Transverse colon (tissue), 4 donors: ENCODE data around the gene RARRES1. TPM values are rescaled to one million over a fixed set of nuclear protein-coding genes. Genes with fewer than 3 reads are reported as not detected.

ENCODE experiments used
- DNase-seq: peaks from one replicate; pipeline ENCODE4 v3.0.0-alpha.2; 2019
- H3K27ac ChIP-seq, 4 donors: fragments of 200-600 bp; sonication (generic); 2 replicates each; pipeline ENCODE4 v1.5.1; 2016 to 2018; ENCODE audit warnings: inconsistent platforms in 4 of 4
- H3K27me3 ChIP-seq: fragments of 200-600 bp; sonication (generic); 2 replicates; pipeline ENCODE4 v1.5.1; 2017; ENCODE audit warnings: inconsistent platforms
- H3K36me3 ChIP-seq, 4 donors: fragments of 200-600 bp; sonication (generic); 2 replicates each; pipeline ENCODE4 v1.5.1; 2017 to 2019; ENCODE audit warnings: inconsistent platforms in 4 of 4
- H3K4me1 ChIP-seq, 4 donors: fragments of 200-600 bp; sonication (generic); 2 replicates each; pipeline ENCODE4 v1.5.1; 2017 to 2020; ENCODE audit warnings: inconsistent platforms in 4 of 4
- H3K4me3 ChIP-seq, 4 donors: fragments of 200-600 bp; sonication (generic); 1 replicate in 1 of 4; 2 replicates in 3 of 4; pipeline versions ENCODE4 v1.5.1 to v1.6.1; 2017 to 2019; ENCODE audit warnings: inconsistent platforms in 4 of 4
- H3K9me3 ChIP-seq, 2 donors: fragments of 200-600 bp; sonication (generic); 2 replicates each; pipeline ENCODE4 v1.5.1; 2017 to 2019; ENCODE audit warnings: inconsistent platforms in 2 of 2
- CTCF ChIP-seq, 5 experiments: fragments of 200-600 bp in 3 of 5; fragments of 450-650 bp in 2 of 5; sonication (generic) in 3 of 5; IDR thresholded peaks; 1 replicate in 2 of 5; 2 replicates in 3 of 5; pipeline ENCODE4 v1.5.1; 2016 to 2017; ENCODE audit warnings: antibody characterized with exemption in 5 of 5, inconsistent platforms in 3 of 5, mild to moderate bottlenecking in 2 of 5, moderate library complexity in 1 of 5
- EP300 ChIP-seq: sonication (generic); formaldehyde crosslinking; IDR thresholded peaks from one replicate; pipeline ENCODE4 v1.6.1; 2017; ENCODE audit warnings: antibody characterized with exemption, low read depth
- POLR2A ChIP-seq: fragments of 450-650 bp; IDR thresholded peaks from one replicate; pipeline ENCODE4 v1.6.1; 2016; ENCODE audit warnings: antibody characterized with exemption, mild to moderate bottlenecking, moderate library complexity
- POLR2AphosphoS5 ChIP-seq, 3 donors: sonication (generic); formaldehyde crosslinking; IDR thresholded peaks; one replicate each; pipeline ENCODE4 v1.6.1; 2016; ENCODE audit warnings: antibody characterized with exemption in 3 of 3
- WGBS, 2 donors: methylation state at CpG; one replicate each; pipeline ENCODE4 v1.1.5; 2018; ENCODE audit warnings: low coverage in 1 of 2; 5-methylcytosine and 5-hydroxymethylcytosine counted together
- in situ Hi-C, 4 donors: fragments of 200-750 bp; cut with MboI; loops; one replicate each; pipeline versions ENCODE4 v1.15.0 to v1.15.1; 2017; ENCODE audit warnings: low sequenced_read_pairs in 3 of 4, low pct_ligation_motif_present in 1 of 4, low pct_unique_long_range_greater_than_20kb in 1 of 4
- intact Hi-C: fragments of 100-400 bp; cut with DNase I; formaldehyde crosslinking; loops from one replicate; pipeline ENCODE4 v1.15.1; 2023; ENCODE audit warnings: low total_unique reads
- total RNA-seq, 4 donors: library from RNA; depleted of rRNA; stranded (reverse); fragments of >200 nt; gene quantifications; one replicate each; pipeline ENCODE4 v1.1.0, GENCODE V29; 2016

RARRES1 gene
- total RNA-seq, result 10 to 100 TPM in 2 of 4 donors, 1 to 10 TPM in 2; 3.4 to 71.5 (median 30.2) TPM

- H3K4me3 ChIP-seq, result peak within 1 kb of the TSS; percentile 44 to 70 (median 65)
- H3K27me3 ChIP-seq, result no peaks in the 10 kb centered on the region
- H3K4me1 ChIP-seq, result peaks cover 15 to 34% (median 22%) of the 10 kb centered on the region in 4 donors
- intact Hi-C loops (no loop called here), in situ Hi-C loops (loop anchor here in 1 of 4 donors (10.0 kb wide), 1 partner anchor 53 kb away; no protein-coding TSS in a partner anchor)
- peak in 2 of 3 donors; percentile 36 to 47 for TF ChIP-seq POLR2AphosphoS5 (IDR thresholded peaks at IDR 0.05)
- peak; percentile 13 for TF ChIP-seq POLR2A
- no peak for TF ChIP-seq EP300
- DNase-seq, result peak; percentile 75
- no peaks in the 10 kb centered on the region for H3K9me3 ChIP-seq
- peak within 1 kb of the TSS; percentile 75 to 84 (median 76) for H3K27ac ChIP-seq
- 4% methylated on average over 46 of the region's 101 CpGs; no CpG with 5 or more reads in 1 of the 2 donors for WGBS, 2 donors
- H3K36me3 ChIP-seq, result no peaks in the 10 kb centered on the region
Measured at GRCh38 chr3:158731938-158732855, at the start of gene RARRES1. Gene RARRES1, minus strand, starts transcription at chr3:158732457. Its CDS starts 42 bp downstream, at chr3:158732415.

DNA sequence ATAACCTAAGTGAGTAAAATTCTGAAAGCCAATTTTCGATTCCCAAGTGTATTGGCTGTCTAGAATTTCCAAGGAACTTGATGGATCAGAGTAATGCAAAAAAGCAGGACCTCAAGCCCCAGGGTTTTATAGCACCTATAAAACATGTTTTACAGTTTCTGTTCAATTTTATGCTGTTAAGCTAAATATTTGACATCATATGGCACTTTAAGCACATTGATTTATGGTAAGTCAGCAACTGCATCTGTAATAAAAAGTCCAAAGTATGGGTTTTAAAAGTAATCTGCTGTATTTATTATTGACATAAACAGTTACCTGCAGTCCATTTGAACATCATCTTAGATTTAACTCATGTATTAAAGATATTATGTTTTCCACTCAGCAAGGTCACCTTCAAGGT lies 49.6 kb upstream of the RARRES1 start:
- in situ Hi-C loops, result loop anchor here in 2 of 4 donors (10.0 to 25.0 kb wide), 3 partner anchors 47 to 245 kb away; partner anchors contain the start of gene RARRES1 (in 1 of the 2)
- Histone ChIP-seq H3K4me3 (no peak overlapping the region), H3K36me3 (no peaks in the 10 kb centered on the region), H3K9me3 (no peaks in the 10 kb centered on the region), H3K27ac (peak overlapping the region in 2 of 4 donors; percentile 20 to 40), H3K4me1 (peaks cover 6 to 36% (median 26%) of the 10 kb centered on the region in 4 donors), H3K27me3 (no peaks in the 10 kb centered on the region)
- TF ChIP-seq POLR2A (no peak), POLR2AphosphoS5 (IDR thresholded peaks at IDR 0.05) (peak in 1 of 3 donors; percentile 12), EP300 (no peak)
- DNase-seq, result no peak
- 13 to 26% methylated on average over 1 of the region's 1 CpG for WGBS, 2 donors
- intact Hi-C loops, result no loop called here

DNA sequence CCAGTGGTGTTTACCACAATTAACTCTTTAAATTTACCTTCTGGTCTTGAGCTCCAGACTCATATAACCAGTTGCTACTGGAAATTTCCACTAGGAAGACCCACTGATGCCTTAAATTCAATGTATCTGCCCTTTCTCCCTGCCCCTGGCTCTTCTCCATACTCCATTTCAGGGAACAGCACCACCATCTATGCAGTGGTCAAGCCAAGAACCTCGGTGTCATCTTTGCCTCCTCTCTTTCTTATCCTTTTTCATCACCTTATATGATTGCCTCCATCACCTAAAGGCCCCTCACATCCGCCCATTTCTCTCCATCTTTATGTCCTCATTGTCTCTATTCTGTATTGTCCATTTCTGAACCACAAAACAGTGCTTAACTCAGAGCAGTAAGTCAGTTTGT lies 48.9 kb upstream of the RARRES1 start:
- H3K27ac ChIP-seq, result no peak overlapping the region
- H3K9me3 ChIP-seq, result no peaks in the 10 kb centered on the region
- TF ChIP-seq EP300, result no peak
- no peak for TF ChIP-seq CTCF (IDR thresholded peaks at IDR 0.05)
- no peak for TF ChIP-seq POLR2A
- TF ChIP-seq POLR2AphosphoS5 (IDR thresholded peaks at IDR 0.05), result no peak
- H3K4me1 ChIP-seq, result peaks cover 6 to 39% (median 26%) of the 10 kb centered on the region in 4 donors
- WGBS, 2 donors, result 83 to 85% methylated on average over 2 of the region's 2 CpGs
- no peaks in the 10 kb centered on the region for H3K27me3 ChIP-seq
- no peaks in the 10 kb centered on the region for H3K36me3 ChIP-seq
- in situ Hi-C loops, result loop anchor here in 2 of 4 donors (10.0 to 25.0 kb wide), 3 partner anchors 46 to 244 kb away; partner anchors contain the start of gene RARRES1 (in 1 of the 2)
- no peak for DNase-seq
- intact Hi-C loops, result no loop called here
- H3K4me3 ChIP-seq, result no peak overlapping the region

DNA sequence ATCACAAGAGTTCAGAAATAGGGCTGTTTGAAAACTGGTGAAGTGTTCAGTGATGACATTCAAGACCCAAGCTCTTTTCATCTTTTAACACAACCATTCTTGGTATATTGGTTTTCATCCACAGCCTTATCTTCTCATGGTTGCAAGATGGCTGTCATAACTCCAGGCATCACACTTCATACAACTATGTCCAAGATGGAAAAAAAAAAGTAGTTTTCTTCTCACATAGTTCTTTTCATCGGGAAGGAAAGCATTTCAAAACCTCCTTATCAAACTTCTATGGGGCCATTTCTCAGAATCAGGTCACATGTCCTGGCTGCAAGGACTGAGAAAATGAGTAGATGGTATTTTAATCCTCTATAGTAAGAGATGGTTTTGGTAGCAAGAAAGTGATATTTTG lies 48.5 kb upstream of the RARRES1 start:
- intact Hi-C loops, result no loop called here

DNA sequence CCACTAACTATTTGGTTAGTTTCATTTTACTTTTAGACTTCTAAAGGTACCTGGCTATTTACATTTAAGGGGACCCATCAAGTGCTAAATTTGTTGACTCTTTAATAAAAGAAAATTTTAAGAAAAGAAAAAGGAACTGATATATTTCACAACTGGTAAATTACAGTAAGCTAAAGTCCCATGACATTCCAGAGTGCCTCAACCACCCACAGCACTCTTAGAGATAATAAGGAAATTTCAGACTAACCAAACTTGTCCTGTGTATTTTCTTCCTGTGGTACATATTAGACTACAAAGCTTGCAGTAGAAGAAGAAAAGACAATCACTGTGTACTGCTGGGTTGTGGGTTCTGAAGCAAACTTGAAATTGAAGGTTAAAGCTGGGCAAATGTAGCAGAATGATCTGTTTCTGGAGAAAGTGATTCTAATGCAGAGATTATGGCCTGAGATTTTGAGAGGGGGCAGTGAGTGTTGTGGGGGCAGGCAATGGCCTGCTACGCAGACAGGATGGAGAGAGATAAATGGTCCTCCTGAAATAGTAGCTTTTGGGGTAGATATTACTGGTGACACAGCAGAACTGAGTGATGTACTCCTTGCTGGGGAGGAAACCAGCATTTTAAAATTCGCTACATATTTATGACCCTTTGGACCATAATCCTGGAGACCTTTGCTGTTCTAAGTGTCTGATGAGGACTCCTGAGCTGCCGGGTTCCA lies 45.1 kb upstream of the RARRES1 start:
- Histone ChIP-seq H3K27ac (peak overlapping the region in 1 of 4 donors; percentile 31), H3K36me3 (no peaks in the 10 kb centered on the region), H3K9me3 (no peaks in the 10 kb centered on the region), H3K4me1 (peaks cover 3 to 59% (median 18%) of the 10 kb centered on the region in 4 donors), H3K4me3 (no peak overlapping the region), H3K27me3 (no peaks in the 10 kb centered on the region)
- in situ Hi-C loops (loop anchor here in 2 of 4 donors (25.0 kb wide), 1 partner anchor 240 kb away; no protein-coding TSS in a partner anchor), intact Hi-C loops (no loop called here)
- WGBS, 2 donors, result 48 to 64% methylated on average over 3 of the region's 3 CpGs
- TF ChIP-seq POLR2A (no peak), EP300 (no peak), CTCF (IDR thresholded peaks at IDR 0.05) (no peak), POLR2AphosphoS5 (IDR thresholded peaks at IDR 0.05) (no peak)
- DNase-seq, result no peak

More for the DNA sequence above, 48.5 kb upstream of the RARRES1 start:
- in situ Hi-C loops, result loop anchor here in 2 of 4 donors (10.0 to 25.0 kb wide), 3 partner anchors 46 to 243 kb away; partner anchors contain the start of gene RARRES1 (in 1 of the 2)
- no peaks in the 10 kb centered on the region for H3K9me3 ChIP-seq
- no peaks in the 10 kb centered on the region for H3K27me3 ChIP-seq
- H3K4me3 ChIP-seq, result no peak overlapping the region
- no peaks in the 10 kb centered on the region for H3K36me3 ChIP-seq
- DNase-seq, result no peak
- H3K27ac ChIP-seq, result no peak overlapping the region
- WGBS, 2 donors, result 91 to 92% methylated on average over 1 of the region's 1 CpG
- H3K4me1 ChIP-seq, result peaks cover 6 to 44% (median 26%) of the 10 kb centered on the region in 4 donors
- TF ChIP-seq EP300, result no peak
